Stimulated activated memory B cell treated with anti-CD40 and anti-IgM and Interleukin-4, amounts not matched to agents 10 μg/mL and 1 μg/mL and 100 μg/mL, for 72 hours (primary cell): ENCODE measurements around the gene ADARB2.

Experiments
- ATAC-seq: fragments of 150-1000 bp; cut with Tn5 transposase; 2 replicates; pipeline ENCODE4 v1.10.0; 2021
- H3K27ac Mint-ChIP-seq: one replicate; pipeline ENCODE4 v1.8.0; 2022; ENCODE audit warnings: mild to moderate bottlenecking, mixed read lengths
- H3K27me3 Mint-ChIP-seq: one replicate; pipeline ENCODE4 v1.8.0; 2022; ENCODE audit warnings: mixed read lengths
- H3K36me3 Mint-ChIP-seq: one replicate; pipeline ENCODE4 v1.8.0; 2022; ENCODE audit warnings: mixed read lengths
- H3K4me1 Mint-ChIP-seq: one replicate; pipeline ENCODE4 v1.8.0; 2022; ENCODE audit warnings: mixed read lengths
- H3K4me3 Mint-ChIP-seq: one replicate; pipeline ENCODE4 v1.8.0; 2022; ENCODE audit warnings: mild to moderate bottlenecking, moderate library complexity, mixed read lengths
- H3K9me3 Mint-ChIP-seq: one replicate; pipeline ENCODE4 v1.8.0; 2022; ENCODE audit warnings: mixed read lengths

ADARB2 gene

GRCh38 chr10:1567742-1568495 is 169.4 kb downstream of the ADARB2 start:
- Mint-ChIP-seq H3K36me3 (peaks cover 6% of the 10 kb centered on the region), H3K27ac (no peak overlapping the region), H3K4me3 (no peak overlapping the region), H3K9me3 (peaks cover 7% of the 10 kb centered on the region), H3K4me1 (peaks cover 17% of the 10 kb centered on the region), H3K27me3 (peaks cover 34% of the 10 kb centered on the region)
- no peak for ATAC-seq

- no peak overlapping the region for H3K27ac Mint-ChIP-seq
- H3K9me3 Mint-ChIP-seq: peaks cover 7% of the 10 kb centered on the region
- peaks cover 27% of the 10 kb centered on the region for H3K27me3 Mint-ChIP-seq
- peaks cover 6% of the 10 kb centered on the region for H3K36me3 Mint-ChIP-seq
- H3K4me3 Mint-ChIP-seq: no peak overlapping the region
- no peak for ATAC-seq
- H3K4me1 Mint-ChIP-seq: peaks cover 10% of the 10 kb centered on the region
Measured at GRCh38 chr10:1567152-1567551, 170.2 kb downstream of the ADARB2 start.

- Mint-ChIP-seq H3K27ac (no peak overlapping the region), H3K36me3 (no peaks in the 10 kb centered on the region), H3K4me1 (peaks cover 14% of the 10 kb centered on the region), H3K27me3 (peaks cover 23% of the 10 kb centered on the region), H3K4me3 (no peak overlapping the region), H3K9me3 (no peaks in the 10 kb centered on the region)
- ATAC-seq: no peak
Measured at GRCh38 chr10:1564791-1565190, 172.5 kb downstream of the ADARB2 start.

GRCh38 chr10:1563028-1563427 is 174.3 kb downstream of the ADARB2 start:
- Mint-ChIP-seq H3K27me3 (peaks cover 26% of the 10 kb centered on the region), H3K27ac (no peak overlapping the region), H3K9me3 (no peaks in the 10 kb centered on the region), H3K36me3 (no peaks in the 10 kb centered on the region), H3K4me1 (peaks cover 14% of the 10 kb centered on the region), H3K4me3 (no peak overlapping the region)
- no peak for ATAC-seq

GRCh38 chr10:1561731-1562337 is 175.5 kb downstream of the ADARB2 start:
- Mint-ChIP-seq H3K27ac (no peak overlapping the region), H3K27me3 (peaks cover 36% of the 10 kb centered on the region), H3K9me3 (no peaks in the 10 kb centered on the region), H3K4me1 (peaks cover 14% of the 10 kb centered on the region), H3K4me3 (no peak overlapping the region), H3K36me3 (no peaks in the 10 kb centered on the region)
- ATAC-seq: no peak

- Mint-ChIP-seq H3K4me3 (no peak overlapping the region), H3K36me3 (no peaks in the 10 kb centered on the region), H3K4me1 (peaks cover 14% of the 10 kb centered on the region), H3K9me3 (no peaks in the 10 kb centered on the region), H3K27ac (no peak overlapping the region), H3K27me3 (peaks cover 44% of the 10 kb centered on the region)
- ATAC-seq: peak; percentile 47
Measured at GRCh38 chr10:1560535-1561192, 176.7 kb downstream of the ADARB2 start.

GRCh38 chr10:1559761-1560160 is 177.6 kb downstream of the ADARB2 start:
- Mint-ChIP-seq H3K27ac (no peak overlapping the region), H3K36me3 (no peaks in the 10 kb centered on the region), H3K4me1 (peaks cover 14% of the 10 kb centered on the region), H3K9me3 (no peaks in the 10 kb centered on the region), H3K27me3 (peaks cover 44% of the 10 kb centered on the region), H3K4me3 (no peak overlapping the region)
- ATAC-seq: no peak

GRCh38 chr10:1559311-1559710 is 178.0 kb downstream of the ADARB2 start:
- H3K4me1 Mint-ChIP-seq: peaks cover 14% of the 10 kb centered on the region
- H3K9me3 Mint-ChIP-seq: no peaks in the 10 kb centered on the region
- H3K36me3 Mint-ChIP-seq: no peaks in the 10 kb centered on the region
- H3K4me3 Mint-ChIP-seq: no peak overlapping the region
- peaks cover 44% of the 10 kb centered on the region for H3K27me3 Mint-ChIP-seq
- no peak for ATAC-seq
- H3K27ac Mint-ChIP-seq: no peak overlapping the region

GRCh38 chr10:1558906-1559305 is 178.4 kb downstream of the ADARB2 start:
- Mint-ChIP-seq H3K9me3 (no peaks in the 10 kb centered on the region), H3K4me1 (peaks cover 14% of the 10 kb centered on the region), H3K27ac (no peak overlapping the region), H3K4me3 (no peak overlapping the region), H3K27me3 (peaks cover 44% of the 10 kb centered on the region), H3K36me3 (no peaks in the 10 kb centered on the region)
- ATAC-seq: no peak

- no peak for ATAC-seq
- Mint-ChIP-seq H3K4me1 (peaks cover 14% of the 10 kb centered on the region), H3K27ac (no peak overlapping the region), H3K27me3 (peaks cover 44% of the 10 kb centered on the region), H3K4me3 (no peak overlapping the region), H3K9me3 (no peaks in the 10 kb centered on the region), H3K36me3 (no peaks in the 10 kb centered on the region)
Measured at GRCh38 chr10:1557081-1557480, 180.2 kb downstream of the ADARB2 start.

- H3K27ac Mint-ChIP-seq: no peak overlapping the region
- H3K4me1 Mint-ChIP-seq: peaks cover 14% of the 10 kb centered on the region
- H3K9me3 Mint-ChIP-seq: no peaks in the 10 kb centered on the region
- H3K27me3 Mint-ChIP-seq: peaks cover 44% of the 10 kb centered on the region
- no peak for ATAC-seq
- no peak overlapping the region for H3K4me3 Mint-ChIP-seq
- H3K36me3 Mint-ChIP-seq: no peaks in the 10 kb centered on the region
Measured at GRCh38 chr10:1556496-1556895, 180.8 kb downstream of the ADARB2 start.

GRCh38 chr10:1553951-1554350 is 183.4 kb downstream of the ADARB2 start:
- ATAC-seq: no peak
- peaks cover 28% of the 10 kb centered on the region for H3K27me3 Mint-ChIP-seq
- H3K4me1 Mint-ChIP-seq: peaks cover 2% of the 10 kb centered on the region
- H3K9me3 Mint-ChIP-seq: no peaks in the 10 kb centered on the region
- H3K4me3 Mint-ChIP-seq: no peak overlapping the region
- no peak overlapping the region for H3K27ac Mint-ChIP-seq
- no peaks in the 10 kb centered on the region for H3K36me3 Mint-ChIP-seq

GRCh38 chr10:1552881-1553670 is 184.2 kb downstream of the ADARB2 start:
- Mint-ChIP-seq H3K27ac (no peak overlapping the region), H3K4me3 (no peak overlapping the region), H3K27me3 (peaks cover 20% of the 10 kb centered on the region), H3K36me3 (peaks cover 5% of the 10 kb centered on the region), H3K9me3 (peaks cover 5% of the 10 kb centered on the region), H3K4me1 (peaks cover 10% of the 10 kb centered on the region)
- ATAC-seq: no peak

GRCh38 chr10:1552406-1552805 is 184.9 kb downstream of the ADARB2 start:
- Mint-ChIP-seq H3K27me3 (peaks cover 13% of the 10 kb centered on the region), H3K4me1 (peaks cover 10% of the 10 kb centered on the region), H3K27ac (no peak overlapping the region), H3K36me3 (peaks cover 5% of the 10 kb centered on the region), H3K4me3 (no peak overlapping the region), H3K9me3 (peaks cover 5% of the 10 kb centered on the region)
- no peak for ATAC-seq

- Mint-ChIP-seq H3K27me3 (peaks cover 7% of the 10 kb centered on the region), H3K4me3 (no peak overlapping the region), H3K36me3 (peaks cover 5% of the 10 kb centered on the region), H3K4me1 (peaks cover 12% of the 10 kb centered on the region), H3K27ac (no peak overlapping the region), H3K9me3 (peaks cover 5% of the 10 kb centered on the region)
- no peak for ATAC-seq
Measured at GRCh38 chr10:1551636-1552338, 185.5 kb downstream of the ADARB2 start.
